HepG2 (cell line): Measurements from ENCODE around the gene RTEL1. TPM values are rescaled to one million over a fixed set of nuclear protein-coding genes. Genes with fewer than 3 reads are reported as not detected.

ENCODE experiments used
- AKNA ChIP-seq: sonication (generic); formaldehyde crosslinking; IDR thresholded peaks from 2 replicates; pipeline ENCODE4 v1.4.0; 2020; ENCODE audit warnings: missing genetic modification reagents, borderline replicate concordance
- GMEB2 ChIP-seq: IDR thresholded peaks from 2 replicates; pipeline ENCODE4 v1.6.1; 2016; ENCODE audit warnings: missing biosample characterization, missing genetic modification reagents, low read depth
- HNF4A ChIP-seq: sonication (generic); formaldehyde crosslinking; IDR thresholded peaks from 2 replicates; pipeline ENCODE4 v1.4.0; 2020; ENCODE audit warnings: missing genetic modification reagents
- ISL2 ChIP-seq: sonication (generic); formaldehyde crosslinking; IDR thresholded peaks from 2 replicates; pipeline ENCODE4 v1.5.0; 2020; ENCODE audit warnings: missing genetic modification reagents
- MIXL1 ChIP-seq: IDR thresholded peaks from 2 replicates; pipeline ENCODE4 v1.6.1; 2016
- NFIC ChIP-seq: IDR thresholded peaks from 2 replicates; pipeline ENCODE4 v1.6.1; 2012; ENCODE audit warnings: mild to moderate bottlenecking, low read length, inconsistent platforms
- THAP7 ChIP-seq: sonication (generic); formaldehyde crosslinking; IDR thresholded peaks from 2 replicates; pipeline ENCODE4 v1.8.1; 2023; ENCODE audit warnings: mild to moderate bottlenecking, missing genetic modification reagents
- USF2 ChIP-seq, 2 experiments: sonication (generic) in 1 of 2; formaldehyde crosslinking in 1 of 2; IDR thresholded peaks; 2 replicates each; pipeline versions ENCODE4 v1.5.1 to v1.6.1; 2011 to 2020; ENCODE audit warnings: borderline replicate concordance in 1 of 2, low read depth in 1 of 2, low read length in 1 of 2, mild to moderate bottlenecking in 1 of 2, missing genetic modification reagents in 1 of 2, moderate library complexity in 1 of 2
- XBP1 ChIP-seq: sonication (generic); formaldehyde crosslinking; IDR thresholded peaks from 2 replicates; pipeline ENCODE4 v1.5.0; 2020; ENCODE audit warnings: missing genetic modification reagents
- ZBTB34 ChIP-seq: sonication (generic); formaldehyde crosslinking; IDR thresholded peaks from 2 replicates; pipeline ENCODE4 v1.8.0; 2022; ENCODE audit warnings: mild to moderate bottlenecking, missing genetic modification reagents
- ZBTB42 ChIP-seq: sonication (generic); formaldehyde crosslinking; IDR thresholded peaks from 2 replicates; pipeline ENCODE4 v1.5.0; 2020; ENCODE audit warnings: mild to moderate bottlenecking, missing genetic modification reagents
- ZNF253 ChIP-seq: sonication (generic); formaldehyde crosslinking; IDR thresholded peaks from 2 replicates; pipeline ENCODE4 v1.8.0; 2022; ENCODE audit warnings: mild to moderate bottlenecking, missing genetic modification reagents, borderline replicate concordance
- ZNF446 ChIP-seq: sonication (generic); formaldehyde crosslinking; IDR thresholded peaks from 2 replicates; pipeline ENCODE4 v1.5.0; 2020; ENCODE audit warnings: mild to moderate bottlenecking, missing genetic modification reagents
- ZNF639 ChIP-seq: conservative IDR thresholded peaks from 2 replicates; pipeline ENCODE4 v1.6.1; 2018; ENCODE audit warnings: missing genetic modification reagents
- polyA plus RNA-seq, 8 experiments: library from polyadenylated mRNA; depleted of rRNA in 3 of 8; stranded (reverse) in 7 of 8; unstranded in 1 of 8; fragments of >200 nt; fragmentation: Illumina TruSeq in 4 of 8; extraction: Trizol in 4 of 8; gene quantifications; 2 replicates each; pipeline versions ENCODE4 v1.2.1 to v1.2.3, GENCODE V29; 2011 to 2016; ENCODE audit warnings: low read depth in 4 of 8, missing spikeins in 1 of 8, mixed read lengths in 1 of 8; ENCODE audit not compliant: insufficient read depth in 1 of 8
- total RNA-seq, 5 experiments: library from RNA; depleted of rRNA; stranded (reverse); fragments of >200 nt; fragmentation: Illumina TruSeq; extraction: Trizol; gene quantifications; 2 replicates each; pipeline ENCODE4 v1.2.3, GENCODE V29; 2016; ENCODE audit warnings: low read depth in 1 of 5

The RTEL1 gene
- total and polyA plus RNA-seq, 2 of the 13 experiments (the other 11 are each of a cell fraction or from before 2014, with no cell fraction given): 21.8 to 36.4 TPM

GRCh38 chr20:63739130-63740069 lies 81.3 kb downstream of the RTEL1 start, which contains the start of gene SLC2A4RG (continued):
- TF ChIP-seq AKNA (CRISPR knock-in tag) (peak; percentile 88), ZNF446 (peak; percentile 90), THAP7 (CRISPR knock-in tag) (peak; percentile 52; the same call in 1 of the 2 replicates), ZNF639 (CRISPR knock-in tag) (peak; percentile 93), ZBTB34 (CRISPR knock-in tag) (peak; percentile 60; the same call in 1 of the 2 replicates), XBP1 (CRISPR knock-in tag) (peak; percentile 72; the same call in 1 of the 2 replicates), ZBTB42 (CRISPR knock-in tag) (peak; percentile 52; the same call in 1 of the 2 replicates), MIXL1 (CRISPR knock-in tag) (peak; percentile 46), ZNF253 (CRISPR knock-in tag) (0 out of 2 replicates have a peak, but pooled peaks have one; percentile 33), HNF4A (CRISPR knock-in tag) (peak; percentile 98), ISL2 (CRISPR knock-in tag) (peak; percentile 93), USF2 (IDR thresholded peaks at IDR 0.05; ENCODE audit: low read depth, low read length) (no peak), USF2 (CRISPR knock-in tag; IDR thresholded peaks at IDR 0.05; ENCODE audit: borderline replicate concordance) (no peak), GMEB2 (CRISPR knock-in tag) (peak; percentile 36; the same call in 1 of the 2 replicates), NFIC (no peak; the same call in 1 of the 2 replicates)
